Dermis blood vessel endothelial cell (primary cell): ENCODE results near the gene LRRC34. TPM values are rescaled to one million over a fixed set of nuclear protein-coding genes. Genes with fewer than 3 reads are reported as not detected.

Experiments used
- DNase-seq: peaks from one replicate; pipeline ENCODE4 v3.0.0; 2010
- total RNA-seq: library from RNA; depleted of rRNA; stranded (reverse); fragments of >200 nt; gene quantifications from 2 replicates; pipeline ENCODE4 v1.2.3, GENCODE V29; 2014

Gene LRRC34
- total RNA-seq, 1 donor from 2014 or later, result 0.34 TPM

DNA sequence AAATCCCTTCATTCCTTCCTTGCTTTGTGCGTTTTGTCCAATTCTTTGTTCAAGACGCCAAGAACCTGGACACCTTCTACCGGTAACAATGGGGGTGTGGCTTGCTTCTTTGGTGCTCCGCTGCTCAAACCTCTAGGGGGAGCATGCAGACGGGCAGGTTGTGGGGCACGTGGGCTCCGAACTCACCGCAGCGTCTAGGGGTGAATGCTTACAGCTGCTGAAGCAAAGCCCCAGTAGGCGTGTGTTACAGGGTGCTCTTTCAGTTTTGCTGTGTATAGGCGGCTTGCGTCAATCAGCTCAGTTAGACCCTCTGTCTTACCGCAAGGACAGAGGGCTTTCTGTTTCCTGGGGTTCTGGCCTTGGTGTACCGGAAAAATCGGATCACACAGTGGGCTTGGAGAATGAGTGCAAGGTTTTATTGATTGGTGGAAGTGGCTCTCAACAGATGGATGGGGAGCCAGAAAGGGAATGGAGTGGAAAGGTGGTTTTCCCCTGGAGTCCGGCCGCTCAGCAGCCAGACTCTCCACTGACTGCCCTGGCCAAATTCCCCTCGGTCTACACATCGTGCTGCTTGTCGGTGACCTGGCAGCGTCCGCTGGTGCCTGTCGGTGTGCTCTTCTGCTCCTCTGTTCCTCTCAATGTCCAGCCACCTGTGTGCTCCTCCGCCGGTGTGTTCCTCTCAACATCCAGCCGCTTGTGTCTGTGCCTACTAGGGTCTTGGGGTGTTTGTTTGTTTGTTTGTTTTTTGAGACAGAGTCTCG, 1.2 kb upstream of the LRRC34 start:
- peak; percentile 40 for DNase-seq

DNA sequence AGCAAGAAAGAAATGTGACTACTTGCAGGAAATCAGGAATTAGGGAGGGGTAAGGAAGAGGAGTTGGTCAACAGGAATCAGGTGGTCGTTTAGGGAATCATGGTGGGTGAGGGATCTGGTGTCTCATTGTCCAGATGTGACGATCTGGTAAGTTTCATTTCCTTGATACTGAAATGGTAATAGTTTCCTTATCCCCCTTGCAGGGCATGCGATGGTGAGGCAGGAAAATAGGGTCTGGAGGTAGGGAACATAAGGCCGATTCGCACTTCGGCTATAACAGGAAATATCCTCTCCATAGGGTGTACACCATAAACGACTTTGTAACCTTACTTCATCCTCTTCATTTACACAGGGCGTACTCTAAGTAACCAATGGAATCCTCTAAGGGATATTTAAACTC, 574 bp upstream of the LRRC34 start:
- DNase-seq, result no peak

DNA sequence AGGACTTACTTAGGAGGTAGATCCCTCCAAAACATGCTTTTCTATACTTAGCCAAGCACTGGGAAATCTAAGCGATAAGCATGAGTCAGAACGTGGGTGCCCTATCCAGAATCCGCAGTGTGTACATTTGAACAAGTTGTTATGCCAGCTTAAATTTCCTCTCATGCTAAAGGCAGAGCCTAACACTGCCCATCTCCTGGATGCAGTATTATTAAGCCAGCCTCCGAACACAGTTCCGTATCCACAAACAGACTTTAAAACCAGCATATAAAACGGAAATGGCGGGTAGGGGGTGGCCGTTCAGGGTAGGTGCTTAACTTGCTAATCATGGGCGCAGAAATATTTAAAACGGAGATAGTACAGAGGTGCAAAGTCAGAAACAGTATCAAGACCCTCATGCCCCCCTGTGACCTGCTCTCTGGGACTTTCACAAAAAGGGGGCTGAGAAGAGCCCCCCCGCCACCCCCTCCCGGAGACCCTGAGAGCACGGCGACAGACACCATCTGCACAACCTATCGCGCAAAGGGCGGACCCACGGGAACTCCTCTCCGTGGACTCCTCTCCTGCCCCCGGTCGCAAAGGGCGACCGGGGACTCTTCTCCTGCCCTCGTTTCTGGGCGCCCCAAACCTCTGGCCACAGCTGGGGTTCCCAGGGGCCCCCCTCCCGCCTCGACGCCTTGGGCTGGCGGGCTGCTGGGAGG, 923 bp downstream of the LRRC34 start:
- DNase-seq, result peak; percentile 36

DNA sequence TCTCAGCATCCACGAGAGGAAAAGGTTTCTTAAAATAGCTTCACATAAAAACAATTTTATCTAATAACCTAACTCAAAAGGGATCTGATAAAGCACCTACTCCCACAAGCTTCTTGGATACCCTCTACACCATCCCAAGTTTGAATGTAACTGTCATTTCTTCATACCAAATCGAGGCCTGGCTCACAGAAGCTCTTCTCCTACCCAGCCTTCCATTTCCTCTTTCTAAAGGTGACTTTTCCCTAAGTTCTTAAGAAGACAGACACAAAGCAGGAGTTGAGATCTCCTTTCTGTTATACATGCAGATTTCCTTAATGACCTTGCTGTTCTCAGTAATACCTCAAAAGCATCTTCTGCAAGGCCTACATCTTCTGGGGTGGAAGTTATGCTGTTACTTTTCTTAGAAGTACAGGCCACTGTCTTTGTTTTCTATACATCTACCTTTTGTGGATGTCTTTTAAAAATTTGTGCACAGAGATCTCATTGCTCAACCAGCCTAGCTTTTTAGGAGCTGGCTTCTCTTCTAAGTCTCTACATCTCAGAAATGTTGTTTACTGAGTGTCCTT, 3.4 kb downstream of the LRRC34 start:
- DNase-seq, result no peak

DNA sequence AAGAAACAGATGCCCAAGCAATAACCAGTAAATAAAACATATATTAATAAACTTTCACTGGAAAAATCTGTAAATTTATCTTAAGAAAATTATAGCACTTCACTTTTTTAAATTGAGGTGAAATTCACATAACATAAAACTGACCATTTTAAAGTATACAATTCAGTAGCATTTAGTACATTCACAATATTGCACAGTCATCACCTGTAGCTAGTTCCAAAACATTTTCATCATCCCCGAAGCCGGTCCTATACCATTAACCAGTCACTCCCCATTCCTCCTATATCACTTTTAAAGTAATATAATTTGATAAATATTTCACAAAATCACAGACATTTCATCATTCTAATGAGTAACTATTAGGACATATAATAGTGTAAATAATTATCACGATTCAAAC, 8.0 kb downstream of the LRRC34 start:
- no peak for DNase-seq

DNA sequence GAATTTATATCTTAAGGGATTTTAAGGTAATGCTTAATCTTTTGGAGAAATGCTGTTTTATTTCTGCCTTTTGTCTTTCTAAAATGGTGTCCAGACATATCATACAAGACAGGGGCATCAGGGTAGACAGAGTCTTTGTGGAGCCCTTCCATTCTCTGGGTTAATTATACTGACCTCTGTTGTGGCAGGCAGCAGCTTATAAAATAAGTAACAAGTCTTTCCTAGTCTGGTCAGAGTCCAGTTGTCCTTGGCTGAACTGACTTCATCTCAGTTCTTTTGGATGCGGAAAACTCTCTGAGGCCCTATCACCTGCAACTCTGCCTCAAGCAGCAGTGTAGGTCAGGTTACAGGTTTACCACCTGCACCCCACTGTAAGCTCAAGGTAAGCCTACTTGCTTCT, 20.3 kb downstream of the LRRC34 start:
- no peak for DNase-seq

DNA sequence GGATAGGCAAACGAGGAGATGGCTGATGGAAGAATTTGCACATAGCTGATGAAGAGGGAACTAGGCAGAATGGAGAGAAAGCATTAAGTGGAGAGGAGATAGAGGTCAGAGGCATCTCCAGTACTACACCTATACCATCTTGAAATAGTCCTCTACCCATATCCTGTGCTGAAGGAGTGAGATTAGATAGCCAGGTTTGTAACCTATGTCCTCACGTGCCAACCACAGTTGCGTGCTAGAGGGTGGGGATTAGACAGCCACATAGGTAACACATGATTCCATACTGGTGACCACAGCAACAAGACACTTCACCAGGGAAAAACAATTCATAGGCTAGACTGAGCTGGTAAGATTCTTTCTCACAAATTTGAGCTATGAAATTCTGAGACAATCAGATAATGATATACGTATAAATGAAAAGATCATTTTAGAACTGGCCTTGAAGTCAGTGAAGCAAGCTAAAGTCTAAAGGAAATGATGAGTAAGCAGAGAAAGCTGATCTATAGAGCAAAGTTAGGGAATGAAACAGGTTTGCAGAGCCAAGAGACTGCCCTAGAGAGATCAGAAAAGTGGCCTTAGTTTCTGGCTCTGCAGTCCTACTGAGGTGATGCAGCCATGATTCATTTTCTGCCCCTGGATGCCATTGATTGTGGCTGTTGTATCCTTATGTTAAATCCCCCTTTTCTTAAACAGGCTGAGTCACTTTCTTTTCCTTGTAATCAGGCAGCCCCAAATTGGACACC, 21.8 kb downstream of the LRRC34 start:
- DNase-seq, result no peak

DNA sequence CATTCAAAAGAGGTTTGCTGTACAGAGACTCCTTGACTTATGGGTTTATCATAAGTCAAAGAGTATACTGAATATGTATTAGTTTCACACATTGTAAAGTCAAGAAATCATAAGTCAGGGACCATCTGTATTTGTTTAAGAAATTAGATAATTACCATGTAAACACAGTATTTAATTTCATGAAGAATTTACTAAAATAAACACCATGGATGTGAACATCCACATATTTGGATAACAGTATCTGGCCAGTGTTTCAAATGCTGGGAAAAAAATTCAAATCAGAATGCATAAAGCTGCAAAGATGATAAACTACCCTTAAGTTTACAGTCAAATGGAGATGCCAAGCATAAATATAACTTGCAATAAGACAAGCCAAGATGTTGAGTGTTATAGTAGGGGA, 22.5 kb downstream of the LRRC34 start:
- DNase-seq, result no peak

DNA sequence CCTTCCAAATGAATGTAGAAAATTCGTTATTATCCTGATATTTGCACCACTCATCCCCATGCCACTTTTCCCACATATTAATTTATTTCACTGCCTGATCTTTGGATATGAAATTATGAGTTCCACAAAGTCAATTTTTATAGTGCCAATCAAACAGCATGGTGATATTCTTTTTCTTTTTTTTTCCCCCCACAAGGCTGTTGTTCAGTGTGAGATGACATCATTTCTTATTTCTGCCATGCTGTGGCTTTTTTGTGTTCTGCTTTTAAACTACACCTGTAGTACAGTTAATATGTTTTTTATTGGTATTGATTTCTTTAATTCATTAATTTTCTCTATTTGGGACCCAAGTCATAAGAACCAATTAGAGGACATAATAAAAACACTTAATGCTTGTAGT, 24.9 kb downstream of the LRRC34 start:
- no peak for DNase-seq

DNA sequence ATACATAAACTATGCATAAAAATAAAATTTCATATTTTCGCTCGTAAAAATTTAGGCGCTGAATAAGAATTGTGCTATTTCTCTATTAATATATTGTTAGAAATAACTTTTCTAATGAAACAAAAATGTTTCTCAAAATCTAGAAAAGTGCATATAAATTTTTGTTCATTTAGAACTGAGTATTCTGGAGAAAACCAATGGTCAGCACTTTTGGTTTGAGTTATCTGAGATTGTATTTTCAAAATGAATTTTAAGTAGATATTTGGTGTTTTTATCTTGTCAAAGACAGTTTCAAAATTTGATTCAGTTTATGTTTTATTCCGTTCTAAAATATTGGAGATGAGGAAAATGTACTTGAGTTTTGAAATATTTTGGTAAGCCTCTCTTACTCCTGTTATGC, 25.6 kb downstream of the LRRC34 start:
- no peak for DNase-seq

DNA sequence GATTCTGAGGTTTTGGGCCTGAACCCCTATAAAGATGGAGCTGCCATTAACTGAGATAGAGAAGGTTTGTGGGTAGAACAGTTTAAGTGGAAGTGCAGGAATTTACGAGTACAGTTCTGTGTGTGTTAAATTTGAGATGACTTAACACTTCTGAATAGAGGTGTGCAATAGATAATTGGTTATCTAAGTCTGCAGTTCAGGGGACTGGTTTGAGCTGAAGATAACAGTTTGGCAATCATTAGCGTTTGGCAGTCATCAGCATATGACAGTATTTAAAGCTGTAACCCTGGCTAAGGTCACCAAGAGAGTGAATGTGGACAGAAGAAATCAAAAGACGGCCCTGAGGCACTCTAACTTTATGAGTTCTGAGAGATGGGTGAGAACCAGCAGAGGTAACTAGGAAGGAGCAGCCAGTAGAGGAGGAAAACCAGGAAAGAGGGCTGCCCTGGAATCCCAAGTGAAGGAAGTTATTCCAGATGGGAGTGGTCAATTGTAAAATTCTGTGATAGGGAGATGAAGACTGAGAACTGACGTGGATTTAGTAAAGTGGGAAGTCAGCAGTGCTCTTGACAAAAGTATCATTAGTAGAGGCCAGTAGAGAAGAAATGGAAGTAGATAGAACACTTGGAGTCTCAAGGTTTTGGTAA, 31.4 kb downstream of the LRRC34 start:
- DNase-seq, result no peak

DNA sequence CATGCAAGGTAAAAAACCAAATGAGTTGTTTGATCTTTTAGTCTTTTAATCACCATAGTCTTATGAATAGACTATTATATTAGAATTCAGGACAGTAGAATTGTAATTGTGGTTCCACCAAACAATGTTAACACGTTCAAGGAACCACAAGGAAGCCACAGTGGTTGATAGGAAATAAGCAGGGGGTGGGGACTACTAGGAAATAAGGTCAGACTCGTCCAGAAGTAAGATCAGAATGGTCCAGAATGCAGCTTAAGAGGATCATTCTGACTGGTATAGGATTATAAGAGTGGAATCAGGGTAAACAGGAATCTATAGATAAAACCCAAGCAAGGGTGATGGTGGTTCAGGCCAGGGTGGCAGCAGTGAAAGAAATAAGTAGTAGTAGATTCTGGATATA, 32.0 kb downstream of the LRRC34 start:
- DNase-seq, result no peak

DNA sequence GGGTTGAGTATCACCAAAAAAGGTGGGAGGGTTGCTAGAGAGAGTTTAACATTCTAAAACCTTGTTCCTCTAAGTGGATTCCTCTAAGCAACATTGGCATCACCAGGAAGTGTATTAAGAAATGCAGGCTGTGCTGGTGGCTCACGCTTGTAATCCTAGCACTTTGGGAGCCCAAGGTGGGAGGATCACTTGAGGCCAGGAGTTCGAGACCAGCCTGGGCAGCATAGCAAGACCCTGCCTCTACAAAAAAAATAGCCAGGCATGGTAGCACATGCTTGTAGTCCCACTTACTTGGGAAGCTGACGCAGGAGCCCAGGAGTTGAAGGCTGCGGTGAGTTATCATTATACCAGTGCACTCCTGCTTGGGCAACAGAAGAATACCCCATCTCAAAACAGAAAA, 34.9 kb downstream of the LRRC34 start:
- DNase-seq, result no peak

DNA sequence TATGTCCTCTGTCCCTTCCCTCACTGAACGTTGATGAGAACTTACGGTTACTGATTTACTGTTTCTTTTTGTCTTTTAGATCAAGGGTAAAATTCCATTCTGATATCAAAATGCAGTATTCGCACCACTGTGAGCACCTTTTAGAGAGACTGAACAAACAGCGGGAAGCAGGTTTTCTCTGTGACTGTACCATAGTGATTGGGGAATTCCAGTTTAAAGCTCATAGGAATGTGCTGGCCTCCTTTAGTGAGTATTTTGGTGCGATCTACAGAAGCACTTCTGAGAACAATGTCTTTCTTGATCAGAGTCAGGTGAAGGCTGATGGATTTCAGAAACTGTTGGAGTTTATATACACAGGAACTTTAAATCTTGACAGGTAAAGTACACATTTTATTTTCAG, 38.5 kb downstream of the LRRC34 start:
- DNase-seq, result peak; percentile 12

DNA sequence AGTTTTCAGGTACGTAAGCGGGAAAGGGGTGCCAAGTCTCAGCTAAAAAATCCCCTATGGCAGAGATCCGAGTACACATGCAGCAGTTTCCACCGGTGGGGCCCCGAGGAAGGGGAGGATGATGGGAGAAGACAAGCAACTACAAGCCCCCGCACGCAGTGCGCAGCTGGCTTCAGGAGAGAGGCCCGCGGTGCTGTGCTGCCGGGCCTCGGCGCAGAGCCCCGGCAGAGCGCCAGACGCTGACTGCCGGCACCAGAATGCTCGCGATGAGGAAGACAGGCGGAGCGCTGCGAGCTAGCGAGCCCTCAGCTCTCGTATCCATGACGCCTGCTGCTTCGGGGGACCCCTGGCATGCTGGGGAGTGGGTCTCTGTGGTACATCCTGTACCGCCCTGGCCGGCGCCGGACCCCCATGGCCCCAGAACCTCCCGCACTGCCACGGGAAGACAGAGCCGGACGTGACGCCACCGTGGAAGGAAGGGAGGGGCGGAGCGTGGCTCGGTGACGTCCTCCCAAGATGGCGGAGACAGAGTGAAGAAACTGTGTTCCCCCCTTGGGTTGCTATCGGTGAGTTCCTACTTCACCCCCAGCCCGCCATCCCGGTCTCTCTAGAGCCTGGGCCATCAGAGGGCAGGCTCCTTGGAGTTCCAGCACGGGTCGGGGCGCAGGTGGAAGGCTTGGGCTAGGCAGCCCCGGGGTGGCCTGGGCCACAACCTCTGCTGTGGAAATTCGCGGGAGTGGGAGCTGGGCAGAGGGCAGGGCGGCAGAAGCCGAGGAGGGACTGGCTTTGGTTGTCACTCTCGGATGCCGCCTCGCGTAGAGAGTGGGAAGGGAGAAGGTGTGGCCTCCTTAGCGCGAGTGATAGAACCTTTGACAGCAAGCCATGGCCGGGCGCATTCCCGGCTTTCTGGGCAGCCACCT, 39.5 kb downstream of the LRRC34 start, which contains the start of gene MYNN:
TSS of gene MYNN (plus strand) at position 500 of the 920 bp plus-strand sequence. CDS start 900 bp downstream, outside the sequence.
- DNase-seq, result peak; percentile 96

DNA sequence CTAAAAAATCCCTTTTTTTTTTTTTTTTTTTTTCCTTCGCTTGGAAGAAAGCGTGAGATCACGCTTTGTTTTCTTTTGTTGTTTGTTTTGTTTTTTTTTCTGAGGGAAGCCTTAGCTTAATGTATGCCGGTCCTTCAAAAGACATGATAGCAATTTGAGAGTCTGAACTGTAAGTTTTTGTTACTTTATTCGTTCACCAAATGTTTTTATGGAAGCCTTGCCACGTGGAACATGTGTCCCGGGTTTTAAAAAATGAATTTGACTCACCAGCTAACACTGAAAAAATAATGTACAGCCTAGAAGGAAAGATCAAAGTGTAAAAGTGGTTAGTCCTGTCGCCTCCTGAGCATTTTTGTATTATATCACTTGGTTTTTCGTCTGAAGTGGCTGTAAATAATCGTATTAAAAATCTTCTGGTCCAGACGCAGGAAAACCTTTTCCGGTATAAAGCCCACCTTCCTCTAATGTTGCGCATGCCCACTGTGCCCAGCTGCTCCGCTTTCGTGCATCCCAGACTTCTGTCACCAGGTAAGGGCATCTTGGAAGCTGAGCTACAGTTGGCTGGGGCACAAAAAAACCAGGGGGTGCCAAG, 40.3 kb downstream of the LRRC34 start:
- peak; percentile 84 for DNase-seq

DNA sequence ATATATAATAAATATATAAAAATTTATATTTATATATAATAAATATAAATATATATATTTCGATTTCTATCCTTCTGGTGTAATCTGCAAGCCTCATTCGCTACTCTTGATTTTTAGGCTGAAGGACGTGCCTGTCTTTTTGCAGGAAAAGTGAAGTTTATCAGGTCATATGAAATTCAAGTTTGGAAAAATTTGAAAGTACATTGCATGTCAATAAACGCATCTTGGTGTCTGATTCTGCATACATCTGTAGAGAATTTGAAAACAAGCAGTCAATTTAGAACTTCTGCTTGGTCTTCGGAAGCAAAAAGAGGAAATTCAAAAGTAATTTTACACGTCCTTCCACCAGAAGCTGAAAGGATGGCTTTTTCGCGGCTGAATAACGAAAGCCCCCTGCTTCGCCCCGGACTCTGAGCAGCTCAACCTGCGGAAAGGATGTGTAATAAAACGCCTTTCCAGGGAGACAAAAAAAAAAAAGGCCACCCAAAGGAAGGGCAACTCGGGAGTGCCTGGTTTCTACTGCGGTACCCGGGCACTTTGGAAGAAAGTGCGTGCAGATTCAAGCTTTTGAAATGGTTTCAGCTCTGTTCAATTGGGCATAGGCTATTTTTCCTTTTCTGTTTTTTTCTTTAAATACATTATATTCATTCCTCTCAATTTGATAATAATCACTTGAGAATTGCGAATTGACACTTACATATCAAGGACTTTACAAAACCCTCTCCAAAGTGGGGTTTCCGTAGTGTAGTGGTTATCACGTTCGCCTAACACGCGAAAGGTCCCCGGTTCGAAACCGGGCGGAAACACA, 41.0 kb downstream of the LRRC34 start:
- DNase-seq, result peak; percentile 86

DNA sequence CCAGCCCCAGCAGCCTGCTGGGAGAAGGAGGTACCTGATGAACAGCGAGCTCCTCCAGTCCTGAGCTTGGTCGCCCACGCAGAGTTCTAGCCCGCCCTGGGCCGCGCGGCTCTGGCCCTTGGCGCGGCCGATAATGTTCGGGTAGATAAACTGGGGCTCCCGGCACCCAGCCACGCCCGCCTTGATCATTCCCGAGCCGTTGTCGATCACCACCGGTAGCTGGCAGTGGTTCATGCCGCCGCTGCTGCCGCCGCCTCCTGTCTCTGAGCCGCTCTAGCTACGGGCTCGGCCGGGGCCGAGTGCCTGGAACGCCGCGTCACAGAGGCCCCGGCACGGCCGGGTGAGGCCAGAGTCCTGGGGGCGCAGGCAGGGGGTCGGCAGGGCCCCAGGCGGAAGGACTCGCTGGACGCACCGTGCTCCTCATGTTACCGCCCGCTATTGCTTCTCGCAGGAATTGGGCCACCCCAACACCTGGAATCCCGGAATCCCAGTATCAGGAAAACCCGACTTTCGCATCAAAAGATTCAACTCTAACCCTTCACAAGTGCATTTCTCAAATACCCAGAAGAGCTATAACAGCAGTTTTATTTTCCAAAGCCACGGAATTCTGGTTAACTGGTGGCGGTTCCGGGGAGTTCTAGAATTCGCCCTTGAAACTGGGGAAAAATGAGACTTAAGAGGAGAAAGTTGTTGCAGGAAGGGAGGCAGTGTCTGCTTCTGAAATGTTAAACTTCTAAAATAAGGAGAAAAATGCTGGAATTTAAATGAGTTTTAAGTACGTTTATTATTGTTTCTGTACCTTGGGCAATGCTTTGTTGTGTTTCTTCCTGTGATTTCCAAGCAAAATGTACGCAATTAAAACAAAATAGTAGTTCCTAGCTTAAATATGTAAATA, 43.2 kb downstream of the LRRC34 start, which contains the start of gene ACTRT3:
TSS of gene ACTRT3 (minus strand) at position 275 of the 895 bp plus-strand sequence. CDS start at position 234, 41 bp downstream.
- DNase-seq, result peak; percentile 63
